K562 (cell line): ENCODE data around the gene ELK1. TPM values are rescaled to one million over a fixed set of nuclear protein-coding genes. Genes with fewer than 3 reads are reported as not detected.

ENCODE experiments used
- BCOR ChIP-seq: fragments of 450-650 bp; IDR thresholded peaks from 2 replicates; pipeline ENCODE4 v1.6.1; 2016
- BHLHE40 ChIP-seq: IDR thresholded peaks from 2 replicates; pipeline ENCODE4 v1.6.1; 2011; ENCODE audit warnings: low read length, improper control_type of control experiment
- CBX8 ChIP-seq: fragments of 200-600 bp; sonication (generic); IDR thresholded peaks from 2 replicates; pipeline ENCODE4 v1.6.1; 2012; ENCODE audit warnings: borderline replicate concordance, mixed run types, low read depth, mild to moderate bottlenecking, moderate library complexity, mixed read lengths, low read length, control low read depth, inconsistent platforms; ENCODE audit not compliant: poor library complexity, severe bottlenecking; ENCODE audit errors: extremely low read depth
- CCNT2 ChIP-seq: IDR thresholded peaks from 2 replicates; pipeline ENCODE4 v1.6.1; 2011; ENCODE audit warnings: borderline replicate concordance, low read depth, mild to moderate bottlenecking, moderate library complexity, mixed read lengths, low read length; ENCODE audit not compliant: insufficient read length; ENCODE audit errors: extremely low read depth
- CREB1 ChIP-seq, 2 experiments: sonication (generic) in 1 of 2; formaldehyde crosslinking in 1 of 2; IDR thresholded peaks; 2 replicates each; pipeline versions ENCODE4 v1.6.1 to v1.8.0; 2012 to 2022; ENCODE audit warnings: inconsistent platforms in 1 of 2, mild to moderate bottlenecking in 1 of 2, missing genetic modification reagents in 1 of 2, moderate library complexity in 1 of 2
- KDM5B ChIP-seq: fragments of 200-600 bp; sonication (generic); IDR thresholded peaks from 2 replicates; pipeline ENCODE4 v1.6.1; 2012; ENCODE audit warnings: low read depth, mild to moderate bottlenecking, moderate library complexity, low read length, control low read depth, inconsistent platforms; ENCODE audit not compliant: insufficient replicate concordance
- NFRKB ChIP-seq: fragments of 450-650 bp; IDR thresholded peaks from 2 replicates; pipeline ENCODE4 v1.6.1; 2016; ENCODE audit warnings: low read depth
- NR2C1 ChIP-seq, 2 experiments: fragments of 450-650 bp; IDR thresholded peaks; 2 replicates each; pipeline ENCODE4 v1.6.1; 2017; ENCODE audit warnings: mild to moderate bottlenecking in 2 of 2, antibody characterized with exemption in 1 of 2, inconsistent platforms in 1 of 2, missing compliant biosample characterization in 1 of 2, missing genetic modification characterization in 1 of 2
- NRF1 ChIP-seq, 2 experiments: fragments of 450-650 bp; IDR thresholded peaks in 1 of 2; conservative IDR thresholded peaks in 1 of 2; 2 replicates each; pipeline ENCODE4 v1.6.1; 2014; ENCODE audit warnings: mild to moderate bottlenecking in 2 of 2
- SAP30 ChIP-seq: fragments of 200-600 bp; sonication (generic); IDR thresholded peaks from 2 replicates; pipeline ENCODE4 v1.6.1; 2012; ENCODE audit warnings: borderline replicate concordance, low read depth, mild to moderate bottlenecking, moderate library complexity, low read length, control low read depth, inconsistent platforms; ENCODE audit not compliant: insufficient read depth, poor library complexity, severe bottlenecking
- polyA plus RNA-seq, 8 experiments: library from polyadenylated mRNA; depleted of rRNA in 4 of 8; stranded (reverse) in 5 of 8; unstranded in 3 of 8; fragments of >200 nt; fragmentation: Nextera tagmentation in 2 of 8; fragmentation: Illumina TruSeq in 1 of 8; extraction: Ambion mirVana in 2 of 8; extraction: Trizol in 1 of 8; gene quantifications; 2 replicates each; pipeline versions ENCODE4 v1.2.1 to v1.2.3, GENCODE V29; 2011 to 2014; ENCODE audit warnings: inconsistent platforms in 1 of 8, missing spikeins in 1 of 8
- total RNA-seq, 7 experiments: library from RNA; depleted of rRNA in 6 of 7; stranded (reverse); fragments of >200 nt in 6 of 7; fragmentation: Illumina TruSeq in 2 of 7; extraction: Trizol in 2 of 7; gene quantifications; 2 replicates each; pipeline versions ENCODE4 v1.2.1 to v1.2.3, GENCODE V29; 2011 to 2021; ENCODE audit warnings: low replicate concordance in 1 of 7
- TF ChIP-seq, protein P1 (sequence below): fragments of 450-650 bp; formaldehyde crosslinking; conservative IDR thresholded peaks from 2 replicates; pipeline ENCODE4 v1.4.0; 2022; ENCODE audit warnings: mild to moderate bottlenecking, missing genetic modification characterization
- TF ChIP-seq, protein P2 (sequence below), 2 experiments: IDR thresholded peaks; 2 replicates each; pipeline ENCODE4 v1.6.1; 2012; ENCODE audit warnings: improper control_type of control experiment in 2 of 2, low read depth in 2 of 2, low read length in 2 of 2, borderline replicate concordance in 1 of 2
- TF ChIP-seq, protein P3 (sequence below): sonication (generic); formaldehyde crosslinking; IDR thresholded peaks from 2 replicates; pipeline ENCODE4 v1.8.0; 2022; ENCODE audit warnings: mild to moderate bottlenecking, missing genetic modification reagents
- TF ChIP-seq, protein P4 (sequence below): fragments of 200-800 bp; sonication (Bioruptor generic); IDR thresholded peaks from 2 replicates; pipeline ENCODE4 v1.6.1; 2017; ENCODE audit warnings: missing genetic modification characterization, missing compliant biosample characterization

ELK1 gene
- total and polyA plus RNA-seq, 9 of the 15 experiments (the other 6 are each of a cell fraction or from before 2014, with no cell fraction given): 4.4 to 74.9 (median 26.5) TPM

DNA sequence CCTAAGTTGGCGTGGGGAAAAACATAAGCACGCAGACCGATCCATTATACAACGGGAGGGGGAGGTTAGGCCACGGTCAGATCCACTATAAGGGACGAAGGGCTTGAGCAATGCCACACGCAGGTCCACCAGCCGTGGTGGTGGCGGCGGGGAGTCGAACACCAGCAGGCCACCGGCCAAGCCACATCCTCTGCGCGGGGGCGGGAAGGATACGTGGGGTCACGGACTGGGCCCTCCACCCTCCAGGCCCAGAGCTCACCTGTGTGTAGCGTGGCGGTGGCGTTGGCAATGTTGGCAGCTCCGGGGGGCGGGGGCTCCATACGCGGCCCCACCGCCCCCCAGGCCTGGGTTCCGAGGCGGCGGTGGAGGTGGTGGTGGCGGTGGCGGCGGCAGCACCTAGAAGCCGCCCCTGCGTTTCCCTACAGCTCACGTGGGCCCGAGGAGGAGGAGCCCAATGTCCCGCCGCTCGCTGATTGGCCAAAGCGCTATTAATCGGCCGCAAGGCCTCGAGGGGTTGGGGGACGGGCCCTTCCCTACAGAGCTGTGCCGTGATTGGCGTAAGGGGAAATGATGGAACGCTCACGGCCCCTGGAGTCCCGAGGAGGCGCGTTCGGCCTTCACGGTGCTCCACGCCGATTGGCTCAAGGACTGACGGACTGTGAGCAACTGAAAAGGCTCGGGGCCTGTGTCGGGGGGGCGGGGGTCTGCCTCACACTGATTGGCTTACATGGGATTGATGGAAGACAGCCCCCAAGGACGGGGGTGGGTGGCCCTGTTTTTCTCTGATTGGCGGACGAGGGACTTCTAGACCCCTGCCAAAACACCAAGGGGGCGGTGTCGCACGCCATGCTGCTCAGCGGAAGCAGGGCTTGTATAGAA lies at the start of gene ELK1 (continued):
- TF ChIP-seq SAP30 (peak; percentile 46), NFRKB (peak; percentile 29; the same call in 1 of the 2 replicates), CCNT2 (peak; percentile 33), BHLHE40 (peak; percentile 56), NR2C1 (IDR thresholded peaks at IDR 0.05) (no peak), NR2C1 (tag; IDR thresholded peaks at IDR 0.05) (0 out of 2 replicates have a peak, but pooled peaks have one; percentile 33), CBX8 (no peak), BCOR (no peak), NRF1 (conservative IDR thresholded peaks at IDR 0.05 in 1 of 2, IDR thresholded peaks at IDR 0.05 in 1 of 2) (peak; percentile 64 to 65), KDM5B (peak; percentile 36), CREB1 (IDR thresholded peaks at IDR 0.05) (no peak; the same call in 1 of the 2 replicates), CREB1 (CRISPR knock-in tag; IDR thresholded peaks at IDR 0.05) (peak; percentile 24; the same call in 1 of the 2 replicates)
- TF ChIP-seq, protein P1, sequence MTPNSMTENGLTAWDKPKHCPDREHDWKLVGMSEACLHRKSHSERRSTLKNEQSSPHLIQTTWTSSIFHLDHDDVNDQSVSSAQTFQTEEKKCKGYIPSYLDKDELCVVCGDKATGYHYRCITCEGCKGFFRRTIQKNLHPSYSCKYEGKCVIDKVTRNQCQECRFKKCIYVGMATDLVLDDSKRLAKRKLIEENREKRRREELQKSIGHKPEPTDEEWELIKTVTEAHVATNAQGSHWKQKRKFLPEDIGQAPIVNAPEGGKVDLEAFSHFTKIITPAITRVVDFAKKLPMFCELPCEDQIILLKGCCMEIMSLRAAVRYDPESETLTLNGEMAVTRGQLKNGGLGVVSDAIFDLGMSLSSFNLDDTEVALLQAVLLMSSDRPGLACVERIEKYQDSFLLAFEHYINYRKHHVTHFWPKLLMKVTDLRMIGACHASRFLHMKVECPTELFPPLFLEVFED (CRISPR knock-in tag): no peak
- TF ChIP-seq, protein P2, sequence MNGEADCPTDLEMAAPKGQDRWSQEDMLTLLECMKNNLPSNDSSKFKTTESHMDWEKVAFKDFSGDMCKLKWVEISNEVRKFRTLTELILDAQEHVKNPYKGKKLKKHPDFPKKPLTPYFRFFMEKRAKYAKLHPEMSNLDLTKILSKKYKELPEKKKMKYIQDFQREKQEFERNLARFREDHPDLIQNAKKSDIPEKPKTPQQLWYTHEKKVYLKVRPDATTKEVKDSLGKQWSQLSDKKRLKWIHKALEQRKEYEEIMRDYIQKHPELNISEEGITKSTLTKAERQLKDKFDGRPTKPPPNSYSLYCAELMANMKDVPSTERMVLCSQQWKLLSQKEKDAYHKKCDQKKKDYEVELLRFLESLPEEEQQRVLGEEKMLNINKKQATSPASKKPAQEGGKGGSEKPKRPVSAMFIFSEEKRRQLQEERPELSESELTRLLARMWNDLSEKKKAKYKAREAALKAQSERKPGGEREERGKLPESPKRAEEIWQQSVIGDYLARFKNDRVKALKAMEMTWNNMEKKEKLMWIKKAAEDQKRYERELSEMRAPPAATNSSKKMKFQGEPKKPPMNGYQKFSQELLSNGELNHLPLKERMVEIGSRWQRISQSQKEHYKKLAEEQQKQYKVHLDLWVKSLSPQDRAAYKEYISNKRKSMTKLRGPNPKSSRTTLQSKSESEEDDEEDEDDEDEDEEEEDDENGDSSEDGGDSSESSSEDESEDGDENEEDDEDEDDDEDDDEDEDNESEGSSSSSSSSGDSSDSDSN (IDR thresholded peaks at IDR 0.05; ENCODE audit: borderline replicate concordance in 1 of 2, low read depth in 2 of 2, low read length in 2 of 2): peak in 1 of 2 experiments; percentile 39; a peak in 1 of 4 replicates
- TF ChIP-seq, protein P3, sequence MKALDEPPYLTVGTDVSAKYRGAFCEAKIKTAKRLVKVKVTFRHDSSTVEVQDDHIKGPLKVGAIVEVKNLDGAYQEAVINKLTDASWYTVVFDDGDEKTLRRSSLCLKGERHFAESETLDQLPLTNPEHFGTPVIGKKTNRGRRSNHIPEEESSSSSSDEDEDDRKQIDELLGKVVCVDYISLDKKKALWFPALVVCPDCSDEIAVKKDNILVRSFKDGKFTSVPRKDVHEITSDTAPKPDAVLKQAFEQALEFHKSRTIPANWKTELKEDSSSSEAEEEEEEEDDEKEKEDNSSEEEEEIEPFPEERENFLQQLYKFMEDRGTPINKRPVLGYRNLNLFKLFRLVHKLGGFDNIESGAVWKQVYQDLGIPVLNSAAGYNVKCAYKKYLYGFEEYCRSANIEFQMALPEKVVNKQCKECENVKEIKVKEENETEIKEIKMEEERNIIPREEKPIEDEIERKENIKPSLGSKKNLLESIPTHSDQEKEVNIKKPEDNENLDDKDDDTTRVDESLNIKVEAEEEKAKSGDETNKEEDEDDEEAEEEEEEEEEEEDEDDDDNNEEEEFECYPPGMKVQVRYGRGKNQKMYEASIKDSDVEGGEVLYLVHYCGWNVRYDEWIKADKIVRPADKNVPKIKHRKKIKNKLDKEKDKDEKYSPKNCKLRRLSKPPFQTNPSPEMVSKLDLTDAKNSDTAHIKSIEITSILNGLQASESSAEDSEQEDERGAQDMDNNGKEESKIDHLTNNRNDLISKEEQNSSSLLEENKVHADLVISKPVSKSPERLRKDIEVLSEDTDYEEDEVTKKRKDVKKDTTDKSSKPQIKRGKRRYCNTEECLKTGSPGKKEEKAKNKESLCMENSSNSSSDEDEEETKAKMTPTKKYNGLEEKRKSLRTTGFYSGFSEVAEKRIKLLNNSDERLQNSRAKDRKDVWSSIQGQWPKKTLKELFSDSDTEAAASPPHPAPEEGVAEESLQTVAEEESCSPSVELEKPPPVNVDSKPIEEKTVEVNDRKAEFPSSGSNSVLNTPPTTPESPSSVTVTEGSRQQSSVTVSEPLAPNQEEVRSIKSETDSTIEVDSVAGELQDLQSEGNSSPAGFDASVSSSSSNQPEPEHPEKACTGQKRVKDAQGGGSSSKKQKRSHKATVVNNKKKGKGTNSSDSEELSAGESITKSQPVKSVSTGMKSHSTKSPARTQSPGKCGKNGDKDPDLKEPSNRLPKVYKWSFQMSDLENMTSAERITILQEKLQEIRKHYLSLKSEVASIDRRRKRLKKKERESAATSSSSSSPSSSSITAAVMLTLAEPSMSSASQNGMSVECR (CRISPR knock-in tag): peak; percentile 51
- TF ChIP-seq, protein P4, sequence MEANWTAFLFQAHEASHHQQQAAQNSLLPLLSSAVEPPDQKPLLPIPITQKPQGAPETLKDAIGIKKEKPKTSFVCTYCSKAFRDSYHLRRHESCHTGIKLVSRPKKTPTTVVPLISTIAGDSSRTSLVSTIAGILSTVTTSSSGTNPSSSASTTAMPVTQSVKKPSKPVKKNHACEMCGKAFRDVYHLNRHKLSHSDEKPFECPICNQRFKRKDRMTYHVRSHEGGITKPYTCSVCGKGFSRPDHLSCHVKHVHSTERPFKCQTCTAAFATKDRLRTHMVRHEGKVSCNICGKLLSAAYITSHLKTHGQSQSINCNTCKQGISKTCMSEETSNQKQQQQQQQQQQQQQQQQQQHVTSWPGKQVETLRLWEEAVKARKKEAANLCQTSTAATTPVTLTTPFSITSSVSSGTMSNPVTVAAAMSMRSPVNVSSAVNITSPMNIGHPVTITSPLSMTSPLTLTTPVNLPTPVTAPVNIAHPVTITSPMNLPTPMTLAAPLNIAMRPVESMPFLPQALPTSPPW: peak; percentile 94
